Smooth muscle cell (in vitro differentiated cells): ENCODE measurements around the gene MCEMP1. TPM values are rescaled to one million over a fixed set of nuclear protein-coding genes. Genes with fewer than 3 reads are reported as not detected.
"Not testable (repeated sequence)": the region's sequence is repeated elsewhere in the genome, so short reads cannot be mapped to it uniquely, and the experiment has no call there.

Experiments
- DNase-seq: peaks from one replicate; lab custom pipeline; 2025; ENCODE audit not compliant: unreplicated experiment; lab: John Stamatoyannopoulos, UW
- H2AFZ ChIP-seq: fragments of 200-600 bp; sonication (generic); 2 replicates; pipeline ENCODE4 v1.6.0; 2016; ENCODE audit warnings: antibody characterized with exemption, low read depth, mild to moderate bottlenecking
- H3F3A ChIP-seq: fragments of 200-600 bp; sonication (generic); 2 replicates; pipeline ENCODE4 v1.6.0; 2017; ENCODE audit warnings: antibody characterized with exemption, low read depth
- H3K27ac ChIP-seq: fragments of 200-600 bp; sonication (generic); 2 replicates; pipeline ENCODE4 v1.5.1; 2016; ENCODE audit warnings: low read depth, mild to moderate bottlenecking
- H3K27me3 ChIP-seq: fragments of 200-600 bp; sonication (generic); 2 replicates; pipeline ENCODE4 v1.6.1; 2016; ENCODE audit warnings: low read depth, mild to moderate bottlenecking
- H3K36me3 ChIP-seq: fragments of 200-600 bp; sonication (generic); 2 replicates; pipeline ENCODE4 v1.5.1; 2016; ENCODE audit warnings: low read depth
- H3K4me1 ChIP-seq: fragments of 200-600 bp; sonication (generic); 2 replicates; pipeline ENCODE4 v1.5.1; 2016; ENCODE audit warnings: low read depth
- H3K4me2 ChIP-seq: fragments of 200-600 bp; sonication (generic); 2 replicates; pipeline ENCODE4 v1.6.0; 2016; ENCODE audit warnings: mild to moderate bottlenecking
- H3K4me3 ChIP-seq: fragments of 200-600 bp; sonication (generic); 2 replicates; pipeline ENCODE4 v1.5.1; 2016; ENCODE audit warnings: mild to moderate bottlenecking
- H3K79me2 ChIP-seq: fragments of 200-600 bp; sonication (generic); 2 replicates; pipeline ENCODE4 v1.6.0; 2016; ENCODE audit warnings: low read depth, mild to moderate bottlenecking
- H3K9ac ChIP-seq: fragments of 200-600 bp; sonication (generic); 2 replicates; pipeline ENCODE4 v1.6.0; 2016; ENCODE audit warnings: low read depth
- H3K9me3 ChIP-seq: fragments of 200-600 bp; sonication (generic); replicated peaks from 2 replicates; pipeline ENCODE4 v1.5.1; 2016; ENCODE audit warnings: low read depth
- H4K20me1 ChIP-seq: fragments of 200-600 bp; sonication (generic); 2 replicates; pipeline ENCODE4 v1.6.0; 2016; ENCODE audit warnings: low read depth
- WGBS: methylation state at CpG from one replicate; pipeline ENCODE4 v1.1.7; 2016; ENCODE audit warnings: low lambda C conversion rate; 5-methylcytosine and 5-hydroxymethylcytosine counted together
- polyA plus RNA-seq: library from polyadenylated mRNA; unstranded; fragments of >200 nt; fragmentation: Nextera tagmentation; extraction: Ambion mirVana; gene quantifications from 2 replicates; pipeline ENCODE4 v1.2.1, GENCODE V29; 2016
- total RNA-seq: library from RNA; depleted of rRNA; stranded (reverse); fragments of >200 nt; gene quantifications from 2 replicates; pipeline ENCODE4 v1.2.3, GENCODE V29; 2014
- TF ChIP-seq, protein P1 (sequence below): fragments of 200-600 bp; sonication (generic); IDR thresholded peaks from 2 replicates; pipeline ENCODE4 v1.5.1; 2017; ENCODE audit warnings: borderline replicate concordance, mild to moderate bottlenecking, antibody characterized with exemption; ENCODE audit not compliant: insufficient read depth, poor library complexity, severe bottlenecking

MCEMP1 gene
- total and polyA plus RNA-seq, 2 experiments from 2014 or later, result not detected

DNA sequence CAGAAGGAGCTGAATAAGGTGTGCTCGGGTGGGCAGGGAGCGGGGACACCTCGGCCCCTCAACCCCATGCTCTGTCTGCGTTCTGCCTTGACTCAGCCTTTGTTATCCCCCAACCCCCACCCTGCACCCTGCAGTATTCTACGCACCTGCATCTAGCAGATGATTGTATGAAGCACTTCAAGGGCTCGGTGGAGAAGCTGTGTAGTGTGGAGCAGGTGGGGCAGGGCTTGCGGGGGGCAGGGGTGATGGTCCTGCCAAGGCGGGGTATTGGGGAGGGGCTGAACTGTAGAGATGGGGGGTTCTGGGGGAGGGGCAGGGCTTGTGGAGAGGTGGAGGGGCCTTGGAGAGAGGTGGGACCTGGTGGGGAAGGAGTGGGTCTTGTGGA is 33.9 kb upstream of the MCEMP1 start:
- Histone ChIP-seq H3K9ac (no peak overlapping the region), H2AFZ (no peak overlapping the region), H3K9me3 (no peaks in the 10 kb centered on the region), H3K36me3 (no peaks in the 10 kb centered on the region), H3K27me3 (peaks cover under 1% of the 10 kb centered on the region), H3K79me2 (no peaks in the 10 kb centered on the region), H3K4me1 (no peaks in the 10 kb centered on the region), H4K20me1 (no peaks in the 10 kb centered on the region), H3F3A (no peaks in the 10 kb centered on the region), H3K27ac (no peak overlapping the region), H3K4me3 (no peak overlapping the region), H3K4me2 (no peak overlapping the region)
- WGBS, result 96% methylated on average over 8 of the region's 8 CpGs
- no peak for DNase-seq
- TF ChIP-seq, protein P1, sequence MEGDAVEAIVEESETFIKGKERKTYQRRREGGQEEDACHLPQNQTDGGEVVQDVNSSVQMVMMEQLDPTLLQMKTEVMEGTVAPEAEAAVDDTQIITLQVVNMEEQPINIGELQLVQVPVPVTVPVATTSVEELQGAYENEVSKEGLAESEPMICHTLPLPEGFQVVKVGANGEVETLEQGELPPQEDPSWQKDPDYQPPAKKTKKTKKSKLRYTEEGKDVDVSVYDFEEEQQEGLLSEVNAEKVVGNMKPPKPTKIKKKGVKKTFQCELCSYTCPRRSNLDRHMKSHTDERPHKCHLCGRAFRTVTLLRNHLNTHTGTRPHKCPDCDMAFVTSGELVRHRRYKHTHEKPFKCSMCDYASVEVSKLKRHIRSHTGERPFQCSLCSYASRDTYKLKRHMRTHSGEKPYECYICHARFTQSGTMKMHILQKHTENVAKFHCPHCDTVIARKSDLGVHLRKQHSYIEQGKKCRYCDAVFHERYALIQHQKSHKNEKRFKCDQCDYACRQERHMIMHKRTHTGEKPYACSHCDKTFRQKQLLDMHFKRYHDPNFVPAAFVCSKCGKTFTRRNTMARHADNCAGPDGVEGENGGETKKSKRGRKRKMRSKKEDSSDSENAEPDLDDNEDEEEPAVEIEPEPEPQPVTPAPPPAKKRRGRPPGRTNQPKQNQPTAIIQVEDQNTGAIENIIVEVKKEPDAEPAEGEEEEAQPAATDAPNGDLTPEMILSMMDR, result no peak

DNA sequence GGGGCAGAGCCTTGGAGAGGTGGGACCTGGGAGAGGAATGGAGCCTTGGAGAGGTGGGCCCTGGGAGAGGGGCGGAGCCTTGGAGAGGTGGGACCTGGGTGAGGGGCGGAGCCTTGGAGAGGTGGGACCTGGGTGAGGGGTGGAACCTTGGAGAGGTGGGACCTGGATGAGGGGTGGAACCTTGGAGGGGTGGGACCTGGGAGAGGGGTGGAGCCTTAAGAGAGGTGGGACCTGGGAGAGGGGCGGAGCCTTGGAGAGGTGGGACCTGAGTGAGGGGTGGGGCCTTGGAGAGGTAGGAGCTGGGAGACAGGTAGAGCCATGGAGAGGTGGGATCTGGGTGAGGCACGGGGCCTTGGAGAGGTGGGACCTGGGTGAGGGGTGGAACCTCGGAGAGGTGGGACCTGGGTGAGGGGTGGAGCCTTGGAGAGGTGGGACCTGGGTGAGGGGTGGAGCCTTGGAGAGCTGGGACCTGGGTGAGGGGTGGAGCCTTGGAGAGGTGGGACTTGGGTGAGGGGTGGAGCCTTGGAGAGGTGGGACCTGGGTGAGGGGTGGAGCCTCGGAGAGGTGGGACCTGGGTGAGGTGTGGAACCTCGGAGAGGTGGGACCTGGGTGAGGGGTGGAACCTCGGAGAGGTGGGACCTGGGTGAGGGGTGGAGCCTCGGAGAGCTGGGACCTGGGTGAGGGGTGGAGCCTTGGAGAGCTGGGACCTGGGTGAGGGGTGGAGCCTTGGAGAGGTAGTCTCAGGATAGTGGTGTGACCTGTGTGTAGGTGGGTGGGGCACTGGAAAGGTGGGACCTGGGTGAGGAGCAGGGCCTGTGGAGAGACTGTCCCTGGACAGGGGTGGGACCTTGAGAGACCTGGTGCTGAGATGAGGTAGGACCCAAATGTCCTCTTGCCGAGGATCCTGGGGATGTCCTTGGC is 33.0 kb upstream of the MCEMP1 start:
- not testable (repeated sequence) for H4K20me1 ChIP-seq, H3K9me3 ChIP-seq, H3K79me2 ChIP-seq, H3K27me3 ChIP-seq, H3K36me3 ChIP-seq, H3K4me1 ChIP-seq, H3K4me2 ChIP-seq, H3F3A ChIP-seq, DNase-seq, H3K27ac ChIP-seq, H3K4me3 ChIP-seq, H2AFZ ChIP-seq, H3K9ac ChIP-seq
- 84% methylated on average over 7 of the region's 10 CpGs for WGBS

DNA sequence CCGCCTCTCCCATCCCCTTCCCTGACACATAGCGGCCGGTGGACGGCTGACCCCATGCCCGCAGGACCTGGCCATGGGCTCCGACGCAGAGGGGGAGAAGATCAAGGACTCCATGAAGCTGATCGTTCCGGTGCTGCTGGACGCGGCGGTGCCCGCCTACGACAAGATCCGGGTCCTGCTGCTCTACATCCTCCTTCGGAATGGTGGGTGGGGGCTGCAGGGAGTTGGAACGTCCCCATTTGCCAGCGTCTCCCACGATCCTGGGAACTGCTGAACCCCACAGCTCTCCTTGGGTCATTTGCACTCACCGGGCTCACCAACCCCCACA is 32.4 kb upstream of the MCEMP1 start:
- Histone ChIP-seq H3K9me3 (no peaks in the 10 kb centered on the region), H3K36me3 (no peaks in the 10 kb centered on the region), H2AFZ (no peak overlapping the region), H3K4me1 (no peaks in the 10 kb centered on the region), H3K4me2 (no peak overlapping the region), H3K4me3 (no peak overlapping the region), H4K20me1 (no peaks in the 10 kb centered on the region), H3K27me3 (no peaks in the 10 kb centered on the region), H3F3A (no peaks in the 10 kb centered on the region), H3K9ac (no peak overlapping the region), H3K79me2 (no peaks in the 10 kb centered on the region), H3K27ac (no peak overlapping the region)
- WGBS, result 96% methylated on average over 20 of the region's 20 CpGs
- TF ChIP-seq, protein P1, result no peak
- no peak for DNase-seq

DNA sequence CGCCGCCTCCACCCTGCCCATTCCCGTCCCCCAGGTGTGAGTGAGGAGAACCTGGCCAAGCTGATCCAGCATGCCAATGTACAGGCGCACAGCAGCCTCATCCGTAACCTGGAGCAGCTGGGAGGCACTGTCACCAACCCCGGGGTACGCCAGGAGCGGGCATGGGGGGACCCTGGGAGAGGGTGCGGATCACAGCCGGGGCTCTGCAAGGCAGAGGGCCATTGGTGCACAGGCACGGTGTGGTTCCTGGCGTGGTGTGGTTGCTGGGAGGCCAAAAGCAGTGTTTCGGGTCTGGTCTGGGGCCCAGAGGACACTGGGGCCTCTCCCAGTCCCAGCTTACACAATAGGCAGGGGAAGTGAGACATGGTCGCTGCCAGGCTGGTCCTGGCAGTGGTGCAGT is 31.7 kb upstream of the MCEMP1 start:
- TF ChIP-seq, protein P1, result no peak
- no peaks in the 10 kb centered on the region for H3K4me1 ChIP-seq
- H2AFZ ChIP-seq, result no peak overlapping the region
- H3F3A ChIP-seq, result no peaks in the 10 kb centered on the region
- WGBS, result 97% methylated on average over 14 of the region's 14 CpGs
- H3K9me3 ChIP-seq, result no peaks in the 10 kb centered on the region
- H3K79me2 ChIP-seq, result no peaks in the 10 kb centered on the region
- no peaks in the 10 kb centered on the region for H3K27me3 ChIP-seq
- no peak overlapping the region for H3K4me2 ChIP-seq
- H4K20me1 ChIP-seq, result no peaks in the 10 kb centered on the region
- H3K9ac ChIP-seq, result no peak overlapping the region
- H3K4me3 ChIP-seq, result no peak overlapping the region
- H3K36me3 ChIP-seq, result no peaks in the 10 kb centered on the region
- H3K27ac ChIP-seq, result no peak overlapping the region
- no peak for DNase-seq
